ENCODE data around the gene C16orf46. TPM values are rescaled to one million over a fixed set of nuclear protein-coding genes. Genes with fewer than 3 reads are reported as not detected.

Gene C16orf46
- total RNA-seq, 1 experiment from 2014 or later = 2.0 TPM

DNA sequence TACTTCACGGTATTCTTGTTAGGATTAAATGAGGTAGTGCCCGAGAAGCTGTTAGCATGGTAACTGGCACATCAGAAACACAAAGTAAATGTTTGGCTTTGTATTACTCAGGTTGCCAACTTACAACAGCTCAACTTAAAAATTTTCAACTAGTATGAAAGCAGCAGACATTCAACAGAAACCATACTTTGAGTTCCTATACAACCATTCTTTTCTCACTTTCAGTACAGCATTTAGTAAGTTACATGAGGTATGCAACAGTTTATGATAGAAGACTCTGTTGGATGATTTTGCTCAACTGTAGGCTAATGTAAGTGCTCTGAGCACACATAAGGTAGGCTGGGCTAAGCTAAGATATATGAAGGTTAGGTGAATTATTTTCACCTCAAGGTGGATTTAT lies 62.4 kb downstream of the C16orf46 start:
- Histone ChIP-seq H2BK20ac (ENCODE audit: low read depth, low read length, poor library complexity, severe bottlenecking) (no peak overlapping the region), H2AK5ac (ENCODE audit: insufficient read length, low read length) (no peak overlapping the region), H2AFZ (ENCODE audit: low read length) (no peak overlapping the region), H3K9ac (ENCODE audit: extremely low read depth, insufficient read length, low read length) (no peak overlapping the region), H2BK5ac (ENCODE audit: insufficient read length, low read length) (no peak overlapping the region), H4K91ac (ENCODE audit: insufficient read length, low read depth, low read length) (no peak overlapping the region), H3K27ac (ENCODE audit: insufficient read length, low read depth, low read length) (no peak overlapping the region), H3K79me1 (ENCODE audit: insufficient read depth, low read depth, low read length, poor library complexity, severe bottlenecking) (peaks cover 3% of the 10 kb centered on the region), H3K18ac (ENCODE audit: insufficient read length, low read depth, low read length) (no peak overlapping the region), H3K56ac (ENCODE audit: insufficient read length, low read depth, low read length) (no peak overlapping the region), H4K20me1 (ENCODE audit: control insufficient read depth, insufficient read depth, insufficient read length) (no peaks in the 10 kb centered on the region), H3K14ac (ENCODE audit: insufficient read depth, low read length) (no peak overlapping the region), H3K9me3 (ENCODE audit: control insufficient read depth, low read depth, low read length) (no peaks in the 10 kb centered on the region), H3K27me3 (ENCODE audit: insufficient read depth, low read length) (no peaks in the 10 kb centered on the region), H2BK15ac (ENCODE audit: low read depth, low read length) (no peak overlapping the region), H2BK12ac (ENCODE audit: insufficient read length, low read depth, low read length) (no peak overlapping the region), H3K4ac (ENCODE audit: low read depth, low read length) (no peak overlapping the region), H4K8ac (replicated peaks; ENCODE audit: insufficient read length, low read depth, low read length) (no peak overlapping the region), H4K5ac (ENCODE audit: insufficient read length, low read depth, low read length) (no peak overlapping the region), H3K79me2 (ENCODE audit: insufficient read depth, low read length) (peaks cover 3% of the 10 kb centered on the region; the same call in 1 of the 2 replicates), H3K23me2 (ENCODE audit: insufficient read length, low read depth, low read length, poor library complexity, severe bottlenecking) (no peaks in the 10 kb centered on the region), H3T11ph (ENCODE audit: low read length) (no peak overlapping the region), H2BK120ac (ENCODE audit: low read depth, low read length, poor library complexity, severe bottlenecking) (no peak overlapping the region), H3K4me1 (ENCODE audit: insufficient read depth, low read length) (no peaks in the 10 kb centered on the region), H3K23ac (ENCODE audit: insufficient read length, low read depth, low read length) (no peak overlapping the region), H3K4me2 (ENCODE audit: insufficient read depth, insufficient read length, low read length) (no peak overlapping the region)
- Mint-ChIP-seq H3K27ac (no peak overlapping the region), H3K4me1 (no peaks in the 10 kb centered on the region), H3K4me3 (no peak overlapping the region), H3K36me3 (ENCODE audit: insufficient read depth in 1 of 3, low read depth in 3 of 3) (peaks cover 41 to 89% (median 89%) of the 10 kb centered on the region in 3 experiments), H3K27me3 (ENCODE audit: low read depth) (no peaks in the 10 kb centered on the region), H3K9me3 (no peaks in the 10 kb centered on the region)
- WGBS (ENCODE audit: extremely low coverage, insufficient read length, low lambda C conversion rate) = no CpG with 5 or more reads among the region's 2 CpGs
- TF ChIP-seq, protein P1, sequence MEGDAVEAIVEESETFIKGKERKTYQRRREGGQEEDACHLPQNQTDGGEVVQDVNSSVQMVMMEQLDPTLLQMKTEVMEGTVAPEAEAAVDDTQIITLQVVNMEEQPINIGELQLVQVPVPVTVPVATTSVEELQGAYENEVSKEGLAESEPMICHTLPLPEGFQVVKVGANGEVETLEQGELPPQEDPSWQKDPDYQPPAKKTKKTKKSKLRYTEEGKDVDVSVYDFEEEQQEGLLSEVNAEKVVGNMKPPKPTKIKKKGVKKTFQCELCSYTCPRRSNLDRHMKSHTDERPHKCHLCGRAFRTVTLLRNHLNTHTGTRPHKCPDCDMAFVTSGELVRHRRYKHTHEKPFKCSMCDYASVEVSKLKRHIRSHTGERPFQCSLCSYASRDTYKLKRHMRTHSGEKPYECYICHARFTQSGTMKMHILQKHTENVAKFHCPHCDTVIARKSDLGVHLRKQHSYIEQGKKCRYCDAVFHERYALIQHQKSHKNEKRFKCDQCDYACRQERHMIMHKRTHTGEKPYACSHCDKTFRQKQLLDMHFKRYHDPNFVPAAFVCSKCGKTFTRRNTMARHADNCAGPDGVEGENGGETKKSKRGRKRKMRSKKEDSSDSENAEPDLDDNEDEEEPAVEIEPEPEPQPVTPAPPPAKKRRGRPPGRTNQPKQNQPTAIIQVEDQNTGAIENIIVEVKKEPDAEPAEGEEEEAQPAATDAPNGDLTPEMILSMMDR (conservative IDR thresholded peaks at IDR 0.05) = no peak
- no peak for DNase-seq
